ENCODE data around the gene NUP62.
"Not testable (repeated sequence)": the region's sequence is repeated elsewhere in the genome, so short reads cannot be mapped to it uniquely, and the experiment has no call there.

The NUP62 gene

DNA sequence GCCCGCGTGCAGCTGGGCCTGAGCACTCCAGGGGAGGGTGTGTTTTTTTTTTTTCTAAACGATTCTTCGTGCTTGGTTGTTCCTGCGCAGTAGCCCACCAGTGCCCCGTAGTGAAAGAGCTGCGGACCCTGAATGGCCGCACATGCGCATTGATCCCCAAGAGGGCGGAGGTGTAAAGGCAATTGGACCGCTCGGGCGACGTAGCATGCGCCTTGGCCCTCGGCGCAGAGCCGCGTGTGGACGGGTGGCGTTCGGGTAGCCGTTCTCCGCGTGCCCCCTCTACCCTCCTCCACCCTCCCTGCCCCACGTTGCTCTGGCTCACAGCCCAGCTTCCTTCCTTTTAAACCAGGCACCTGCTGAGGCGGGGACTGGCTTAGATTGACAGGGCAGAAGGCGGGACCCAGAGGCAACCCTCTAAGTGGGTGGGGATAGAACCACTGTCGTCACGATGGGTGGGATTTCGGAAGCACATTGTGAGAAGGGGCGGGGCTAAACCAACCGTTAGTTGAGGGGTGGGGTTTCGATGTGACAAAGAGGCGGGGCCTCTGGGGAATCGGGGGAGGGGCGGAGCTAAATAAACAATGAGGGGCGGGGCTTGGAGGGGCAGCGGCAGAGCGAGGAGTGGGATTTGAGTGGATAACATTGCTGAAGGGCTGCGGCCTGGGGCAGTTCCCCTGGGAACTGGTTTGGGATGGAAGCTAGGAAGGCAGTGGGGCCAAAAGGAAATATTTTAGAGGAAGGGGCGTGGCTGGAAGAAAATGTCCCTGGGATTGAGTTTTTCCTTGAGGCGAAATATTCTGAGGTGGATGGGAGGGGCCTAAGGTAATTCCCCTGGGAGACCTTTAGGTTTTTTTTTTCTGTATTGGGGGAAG is 543 bp upstream of the NUP62 start:
- DNase-seq (ENCODE audit: insufficient read length) (peak; percentile 85), FAIRE-seq (no peak)
- peak; percentile 94 for TF ChIP-seq POLR2A (IDR thresholded peaks at IDR 0.05; ENCODE audit: low read depth, low read length)
- peak; percentile 98 for TF ChIP-seq POLR2AphosphoS5 (IDR thresholded peaks at IDR 0.05; ENCODE audit: low read depth, low read length)
- TF ChIP-seq TAF1 (IDR thresholded peaks at IDR 0.05; ENCODE audit: borderline replicate concordance, low read depth, low read length) = peak; percentile 62

DNA sequence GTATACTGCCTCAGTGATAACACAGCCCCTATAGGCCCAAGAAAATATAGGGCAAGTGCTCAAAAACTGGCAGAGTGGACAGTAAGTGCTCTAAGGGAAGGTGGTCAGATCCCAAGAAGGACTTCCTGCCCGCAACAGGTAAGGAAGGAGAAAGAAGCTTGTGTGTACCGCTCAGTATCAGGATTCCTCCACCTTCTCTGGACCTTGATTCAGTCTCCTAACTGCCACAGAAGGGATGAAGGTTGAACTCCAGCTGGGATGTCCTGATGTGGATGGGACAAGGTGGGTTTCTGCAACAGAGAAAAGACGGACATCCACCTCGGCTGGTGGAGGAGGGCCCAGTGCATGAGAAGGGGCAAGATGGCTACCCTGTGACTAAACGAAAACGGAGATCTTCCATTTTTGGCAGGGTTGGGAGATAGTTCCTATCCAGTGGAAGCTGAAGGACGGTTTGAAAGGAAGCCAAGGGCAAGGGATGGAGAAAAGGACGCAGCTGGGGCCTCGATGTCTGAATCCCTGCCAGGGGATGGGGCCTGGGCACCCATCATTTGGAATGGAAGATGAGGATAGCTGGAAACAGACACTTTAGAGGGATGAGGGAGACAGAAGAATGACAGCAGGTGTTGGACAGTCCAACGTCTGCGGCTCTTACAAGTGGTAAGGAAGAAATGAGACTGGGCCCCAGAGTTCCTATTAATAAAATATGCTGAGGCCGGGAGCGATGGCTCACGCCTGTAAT is 1.6 kb downstream of the NUP62 start:
- peak; percentile 24 for FAIRE-seq
- TF ChIP-seq TAF1 (IDR thresholded peaks at IDR 0.05; ENCODE audit: borderline replicate concordance, low read depth, low read length) (no peak), POLR2A (IDR thresholded peaks at IDR 0.05; ENCODE audit: low read depth, low read length) (0 out of 2 replicates have a peak, but pooled peaks have one; percentile 28)

GRCh38 chr19:49926515-49926914 is 2.8 kb downstream of the NUP62 start:
- no peak for FAIRE-seq
- TF ChIP-seq TAF1 (IDR thresholded peaks at IDR 0.05; ENCODE audit: borderline replicate concordance, low read depth, low read length) (no peak), POLR2AphosphoS5 (IDR thresholded peaks at IDR 0.05; ENCODE audit: low read depth, low read length) (no peak), POLR2A (IDR thresholded peaks at IDR 0.05; ENCODE audit: low read depth, low read length) (no peak)
- no peak for DNase-seq (ENCODE audit: insufficient read length)

More for the DNA sequence above, 1.6 kb downstream of the NUP62 start:
- DNase-seq (ENCODE audit: insufficient read length) = no peak

- FAIRE-seq = no peak
Observed at GRCh38 chr19:49925486-49925885, 3.8 kb downstream of the NUP62 start.

GRCh38 chr19:49924881-49925210 is 4.5 kb downstream of the NUP62 start:
- not testable (repeated sequence) for FAIRE-seq; DNase-seq (ENCODE audit: insufficient read length)

More at GRCh38 chr19:49925486-49925885, 3.8 kb downstream of the NUP62 start:
- TF ChIP-seq TAF1 (IDR thresholded peaks at IDR 0.05; ENCODE audit: borderline replicate concordance, low read depth, low read length) = no peak
- no peak for TF ChIP-seq POLR2A (IDR thresholded peaks at IDR 0.05; ENCODE audit: low read depth, low read length)
- no peak for TF ChIP-seq POLR2AphosphoS5 (IDR thresholded peaks at IDR 0.05; ENCODE audit: low read depth, low read length)
- no peak for DNase-seq (ENCODE audit: insufficient read length)

DNA sequence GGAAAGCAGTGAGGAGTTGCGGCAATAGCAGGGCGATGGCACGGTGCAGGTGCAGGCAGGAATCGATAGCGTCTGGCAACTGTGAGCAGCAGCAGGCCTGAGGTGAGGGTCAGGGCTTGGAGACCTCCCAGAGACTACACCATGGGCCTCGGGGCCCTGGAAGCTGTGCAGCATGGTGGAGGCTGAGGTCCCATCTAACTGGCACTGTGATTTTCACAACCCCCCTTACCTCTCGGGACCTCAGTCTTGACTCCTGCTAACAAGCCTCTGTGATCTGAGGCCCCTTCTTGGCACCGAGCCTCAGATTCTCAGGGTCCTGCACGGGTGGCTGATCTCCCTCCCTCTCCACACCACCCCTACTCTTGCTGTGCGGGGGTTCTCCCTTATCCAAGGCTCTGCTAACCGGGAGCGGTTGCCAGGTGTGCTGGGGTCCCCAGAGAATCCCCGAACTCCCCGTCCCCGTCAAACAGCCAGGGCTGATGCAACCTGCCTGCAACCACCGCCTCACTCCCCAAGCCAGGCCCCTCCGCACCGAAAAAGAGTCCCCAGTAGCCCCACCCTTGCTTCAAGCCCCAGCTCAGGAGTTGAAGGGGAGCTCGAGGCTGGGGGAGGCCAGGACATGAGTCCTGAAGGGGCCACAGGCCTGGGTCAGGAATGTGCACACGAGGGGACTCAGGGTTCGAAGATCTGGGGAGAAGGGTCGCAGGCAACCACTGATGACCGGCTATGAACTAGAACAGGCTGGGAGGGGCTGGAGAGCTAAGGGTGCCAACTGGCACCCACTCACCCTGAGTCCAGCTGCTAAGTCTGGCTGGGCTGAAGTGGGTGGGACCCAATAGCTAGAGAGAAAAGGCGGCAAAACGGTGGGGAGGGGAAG is 5.1 kb downstream of the NUP62 start:
- FAIRE-seq (peak; percentile 69), DNase-seq (ENCODE audit: insufficient read length) (no peak)
- TF ChIP-seq POLR2A (IDR thresholded peaks at IDR 0.05; ENCODE audit: low read depth, low read length) = peak; percentile 27; the same call in 1 of the 2 replicates
- no peak for TF ChIP-seq TAF1 (IDR thresholded peaks at IDR 0.05; ENCODE audit: borderline replicate concordance, low read depth, low read length)

GRCh38 chr19:49923055-49924003 is 6.0 kb downstream of the NUP62 start:
- DNase-seq (ENCODE audit: insufficient read length) = no peak
- no peak for FAIRE-seq
- no peak for TF ChIP-seq POLR2AphosphoS5 (IDR thresholded peaks at IDR 0.05; ENCODE audit: low read depth, low read length)
- no peak for TF ChIP-seq TAF1 (IDR thresholded peaks at IDR 0.05; ENCODE audit: borderline replicate concordance, low read depth, low read length)
- TF ChIP-seq POLR2A (IDR thresholded peaks at IDR 0.05; ENCODE audit: low read depth, low read length) = no peak; the same call in 1 of the 2 replicates

DNA sequence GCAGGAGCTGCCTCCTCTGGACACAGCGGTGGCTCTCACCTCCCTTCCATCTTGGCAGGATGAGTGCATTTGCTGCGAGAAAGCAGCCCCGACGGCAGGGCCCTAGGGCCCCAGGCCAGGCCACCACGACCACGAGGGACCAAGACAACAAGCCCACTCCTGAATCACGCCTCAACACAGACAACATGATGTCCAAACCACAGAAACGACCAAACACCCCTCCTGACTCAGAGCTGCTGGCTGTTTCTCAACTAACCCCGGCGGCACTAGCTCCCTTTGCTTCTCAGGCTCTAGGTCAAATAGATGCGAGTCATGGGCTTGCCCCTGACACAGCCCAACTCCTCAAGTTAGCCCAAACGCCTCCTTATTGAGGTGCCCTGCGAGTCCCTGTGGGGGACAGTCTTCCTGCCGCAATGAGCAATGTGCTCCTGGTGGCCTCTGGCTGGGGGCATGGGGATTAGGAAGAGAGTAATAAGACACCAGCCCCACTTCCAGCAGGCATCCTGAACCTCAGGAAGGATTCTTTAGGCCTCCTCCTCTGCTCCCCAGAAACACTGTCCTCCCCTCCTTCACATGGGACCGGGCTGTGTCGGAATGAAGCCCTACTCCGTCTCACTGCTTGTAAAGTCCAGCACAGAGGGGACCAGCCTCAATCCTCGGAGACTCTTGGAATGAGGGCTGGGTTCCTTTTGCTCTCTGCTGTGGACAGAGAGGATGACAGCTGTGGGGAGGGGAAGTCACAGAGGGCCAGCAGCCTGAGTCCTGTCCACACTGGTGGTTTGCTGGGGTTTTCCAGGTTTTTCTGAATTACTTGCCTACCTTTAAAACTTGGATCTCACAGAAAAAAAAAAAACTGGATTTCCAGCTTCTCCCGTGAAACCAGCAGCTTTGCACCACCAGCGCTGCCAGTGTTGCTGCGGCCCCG is 7.2 kb downstream of the NUP62 start:
- DNase-seq (ENCODE audit: insufficient read length) (no peak), FAIRE-seq (no peak)
- TF ChIP-seq POLR2A (IDR thresholded peaks at IDR 0.05; ENCODE audit: low read depth, low read length) (no peak), TAF1 (IDR thresholded peaks at IDR 0.05; ENCODE audit: borderline replicate concordance, low read depth, low read length) (no peak), POLR2AphosphoS5 (IDR thresholded peaks at IDR 0.05; ENCODE audit: low read depth, low read length) (no peak)

- peak; percentile 75 for FAIRE-seq
- no peak for TF ChIP-seq TAF1 (IDR thresholded peaks at IDR 0.05; ENCODE audit: borderline replicate concordance, low read depth, low read length)
- TF ChIP-seq POLR2A (IDR thresholded peaks at IDR 0.05; ENCODE audit: low read depth, low read length) = no peak
- no peak for TF ChIP-seq POLR2AphosphoS5 (IDR thresholded peaks at IDR 0.05; ENCODE audit: low read depth, low read length)
- DNase-seq (ENCODE audit: insufficient read length) = no peak
Observed at GRCh38 chr19:49920624-49921363, 8.5 kb downstream of the NUP62 start.
